GM19395 (cell line): Measurements from ENCODE around the gene USH2A.

Experiments
- ATAC-seq: cut with Tn5 transposase; IDR thresholded peaks from one replicate; pipeline ENCODE4 v1.9.1; 2021; ENCODE audit warnings: mild to moderate bottlenecking, moderate library complexity; ENCODE audit not compliant: unreplicated experiment

The USH2A gene

GRCh38 chr1:216293683-216294082 is 129.6 kb downstream of the USH2A start:
- no peak for ATAC-seq

DNA sequence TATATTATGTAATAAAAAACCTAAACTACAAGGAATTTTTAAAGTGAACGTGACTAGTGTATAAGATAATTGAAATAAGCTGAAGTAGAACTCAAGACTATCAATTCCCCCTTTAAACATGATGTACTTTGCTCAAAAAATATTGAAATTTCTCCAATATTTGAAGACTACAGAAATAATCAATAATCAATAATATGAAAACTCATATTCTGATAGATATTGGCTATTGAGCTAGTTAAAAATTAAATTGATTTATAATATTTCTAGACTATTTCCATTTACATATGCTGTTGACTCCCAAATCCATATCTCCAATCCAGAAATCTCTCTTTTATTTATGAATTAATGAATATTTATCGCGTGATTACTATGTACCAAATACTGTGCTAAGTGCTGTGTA is 133.2 kb downstream of the USH2A start:
- ATAC-seq, result no peak

DNA sequence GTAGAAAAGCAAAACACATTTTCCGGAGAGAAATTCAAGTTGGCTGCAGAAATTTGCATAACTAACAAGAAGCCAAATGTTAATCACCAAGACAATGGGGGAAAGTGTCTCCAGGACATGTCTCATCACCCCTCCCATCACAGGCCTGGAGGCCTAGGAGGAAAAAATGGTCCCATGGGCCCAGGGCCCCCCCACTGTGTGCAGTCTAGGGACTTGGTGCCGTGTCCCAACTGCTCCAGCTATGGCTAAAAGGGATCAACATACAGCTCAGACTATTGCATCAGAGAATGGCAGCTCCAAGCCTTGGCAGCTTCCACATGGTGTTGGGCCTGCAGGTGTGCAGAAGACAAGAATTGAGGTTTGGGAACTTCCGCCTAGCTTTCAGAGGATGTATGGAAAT is 138.2 kb downstream of the USH2A start:
- no peak for ATAC-seq

DNA sequence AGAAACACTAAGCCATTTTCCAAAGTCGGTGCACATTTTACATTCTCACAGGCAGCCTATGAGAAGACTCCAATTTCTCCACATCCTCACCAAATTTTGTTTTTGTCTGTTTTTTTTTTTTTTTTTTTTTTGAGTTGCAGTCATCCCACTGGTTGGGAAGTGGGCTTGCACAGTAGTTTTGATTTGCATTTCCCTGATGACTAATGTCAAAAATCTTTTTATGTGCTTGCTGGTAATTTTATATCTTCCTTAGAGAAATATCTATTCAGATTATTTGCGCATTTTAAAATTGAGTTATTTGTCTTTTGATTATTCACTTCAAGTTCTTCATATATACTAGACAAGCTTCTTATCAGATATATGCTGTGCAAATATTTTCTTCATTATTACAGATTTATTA is 141.5 kb downstream of the USH2A start:
- ATAC-seq, result no peak

- ATAC-seq, result no peak
Measured at GRCh38 chr1:216270086-216270773, 153.0 kb downstream of the USH2A start.

GRCh38 chr1:216261631-216262030 is 161.6 kb downstream of the USH2A start:
- ATAC-seq, result no peak

- ATAC-seq, result no peak
Measured at GRCh38 chr1:216258856-216259255, 164.4 kb downstream of the USH2A start.

GRCh38 chr1:216258386-216258785 is 164.9 kb downstream of the USH2A start:
- ATAC-seq, result no peak

DNA sequence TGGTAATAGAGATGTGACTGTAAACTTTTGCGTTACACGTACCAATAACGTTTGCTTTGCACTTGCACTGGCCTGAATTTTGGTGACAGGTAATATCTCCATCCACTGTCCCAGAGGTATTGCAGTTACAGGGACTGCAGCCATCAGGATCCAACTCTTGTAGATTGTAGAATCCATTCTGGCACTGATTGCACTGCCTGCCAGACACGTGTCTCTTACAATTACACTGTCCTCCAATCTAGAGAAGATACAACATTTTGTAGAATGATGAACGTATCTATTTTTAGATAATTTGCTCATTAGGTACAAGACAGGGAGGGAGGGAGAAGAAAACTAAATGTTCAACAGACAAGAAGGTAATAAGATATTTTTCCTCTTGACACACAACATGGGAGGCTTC is 172.4 kb downstream of the USH2A start:
- no peak for ATAC-seq

DNA sequence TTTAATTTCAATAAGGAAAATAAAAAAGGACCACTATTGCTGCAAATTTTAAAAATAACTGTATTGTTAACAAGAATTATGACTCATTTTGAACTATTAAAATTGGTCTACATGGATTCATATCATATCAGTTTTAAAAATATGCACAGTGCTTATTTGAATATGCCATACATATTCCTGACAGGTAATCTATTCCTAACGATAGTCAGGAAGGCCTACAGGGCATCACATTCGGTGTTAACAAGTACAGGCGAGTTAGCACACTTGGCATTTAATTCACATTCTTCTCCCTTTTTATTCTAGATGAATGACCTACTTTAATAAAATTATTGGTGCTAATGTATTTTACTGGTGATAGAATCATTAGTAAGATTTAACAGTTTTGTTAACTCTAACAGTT is 174.6 kb downstream of the USH2A start:
- ATAC-seq, result no peak

DNA sequence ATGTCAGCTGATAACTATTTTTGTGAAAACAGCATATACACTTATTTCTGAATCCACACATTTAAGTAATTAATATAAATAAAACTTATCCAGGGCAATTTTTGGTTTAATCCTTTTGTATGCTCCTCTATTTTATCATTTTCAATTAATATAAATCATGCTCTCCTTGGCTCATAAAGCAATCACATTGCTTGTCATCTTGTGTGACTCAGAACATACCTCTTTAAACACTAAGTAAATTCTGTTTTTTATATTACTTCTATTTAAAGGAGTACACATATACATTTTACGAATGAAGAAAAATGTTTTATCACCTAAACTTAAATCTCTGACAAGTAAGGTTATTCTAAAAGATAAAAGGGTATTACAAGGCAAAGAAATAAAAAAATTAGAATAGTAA is 175.3 kb downstream of the USH2A start:
- no peak for ATAC-seq

GRCh38 chr1:216246577-216247203 is 176.6 kb downstream of the USH2A start:
- no peak for ATAC-seq

DNA sequence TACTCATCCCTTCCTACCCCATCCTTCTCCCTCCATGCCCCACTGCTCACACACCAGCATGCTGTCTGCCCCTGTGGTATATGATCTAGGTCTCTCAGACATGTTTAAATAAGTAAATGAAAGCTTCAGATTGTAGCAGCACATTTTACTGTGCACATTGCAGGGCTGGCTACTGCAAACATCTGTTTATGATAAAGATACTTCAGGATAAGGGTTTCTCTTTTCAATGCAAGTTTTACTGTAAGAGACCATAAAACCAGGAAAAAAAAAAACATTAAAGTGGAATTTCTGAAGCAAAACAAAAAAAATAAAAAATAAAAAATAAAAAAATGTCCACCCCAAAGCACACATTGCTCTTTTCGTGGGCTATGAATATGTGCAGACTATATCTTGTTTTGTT is 184.4 kb downstream of the USH2A start:
- ATAC-seq, result no peak

DNA sequence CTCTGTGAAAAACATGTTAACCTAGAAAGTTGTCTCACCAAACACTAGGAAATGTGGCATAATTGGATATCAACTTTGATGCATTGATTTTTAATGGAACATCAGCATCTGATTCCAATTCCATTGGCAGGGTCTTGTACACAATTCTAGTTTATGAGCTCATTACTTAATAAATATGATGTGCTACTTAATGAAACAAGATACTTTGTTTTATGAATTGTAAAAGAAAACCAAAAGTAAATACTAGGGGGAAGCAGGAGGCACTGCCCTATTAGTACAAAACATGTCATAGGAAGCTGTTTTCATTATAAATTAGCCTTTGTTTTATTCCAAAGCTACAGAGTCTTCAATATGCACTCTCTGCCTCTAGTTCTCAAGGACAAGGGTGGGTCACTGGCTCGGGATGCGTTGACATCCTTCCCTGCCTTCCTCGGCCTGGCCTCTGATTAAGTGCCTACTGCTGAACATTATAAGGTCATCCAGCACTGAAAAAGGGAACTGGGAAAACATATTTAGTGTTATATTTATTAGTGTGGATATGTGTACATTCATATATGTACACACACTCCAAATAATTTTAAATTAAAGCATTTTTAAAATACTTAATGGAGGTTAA is 185.2 kb downstream of the USH2A start:
- no peak for ATAC-seq

DNA sequence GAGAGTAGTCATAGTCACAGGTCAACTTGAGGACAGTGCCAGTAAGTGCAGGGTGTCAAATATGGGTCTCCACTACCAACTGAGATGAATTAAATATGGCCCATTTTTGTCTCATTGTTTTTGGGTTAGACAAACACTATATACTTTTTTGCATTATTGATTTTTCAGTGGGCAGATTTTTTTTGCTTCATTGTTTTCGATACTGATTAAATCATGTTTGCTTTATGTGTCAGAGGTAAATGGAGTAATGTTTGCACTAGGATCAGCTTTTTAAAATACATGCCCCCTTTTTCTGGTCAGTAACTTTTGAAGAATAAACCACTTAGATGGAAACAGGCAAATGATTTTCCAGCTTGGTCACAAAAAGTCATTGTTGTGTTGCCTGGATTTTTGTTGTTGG is 199.0 kb downstream of the USH2A start:
- no peak for ATAC-seq

- no peak for ATAC-seq
Measured at GRCh38 chr1:216223486-216223885, 199.8 kb downstream of the USH2A start.

DNA sequence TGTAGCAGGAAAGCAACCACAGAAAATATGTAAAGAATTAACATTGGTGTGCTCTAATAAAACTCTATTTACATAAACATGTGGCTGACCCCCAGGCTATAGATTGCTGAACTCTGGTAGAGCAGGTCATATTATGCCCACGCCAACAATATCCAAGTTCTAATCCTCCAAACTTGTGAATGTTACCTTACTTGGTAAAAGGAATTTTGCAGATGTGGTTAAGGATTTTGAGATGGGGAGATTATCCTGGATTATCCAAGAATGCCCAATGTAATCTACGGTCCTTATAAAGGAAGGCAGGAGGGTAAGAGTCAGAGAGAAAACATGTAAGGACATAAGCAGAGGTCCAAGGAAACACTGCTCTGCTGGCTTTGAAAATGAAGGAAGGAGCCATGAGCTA is 201.0 kb downstream of the USH2A start:
- ATAC-seq, result no peak

GRCh38 chr1:216221260-216221700 is 202.0 kb downstream of the USH2A start:
- peak; percentile 100 for ATAC-seq

DNA sequence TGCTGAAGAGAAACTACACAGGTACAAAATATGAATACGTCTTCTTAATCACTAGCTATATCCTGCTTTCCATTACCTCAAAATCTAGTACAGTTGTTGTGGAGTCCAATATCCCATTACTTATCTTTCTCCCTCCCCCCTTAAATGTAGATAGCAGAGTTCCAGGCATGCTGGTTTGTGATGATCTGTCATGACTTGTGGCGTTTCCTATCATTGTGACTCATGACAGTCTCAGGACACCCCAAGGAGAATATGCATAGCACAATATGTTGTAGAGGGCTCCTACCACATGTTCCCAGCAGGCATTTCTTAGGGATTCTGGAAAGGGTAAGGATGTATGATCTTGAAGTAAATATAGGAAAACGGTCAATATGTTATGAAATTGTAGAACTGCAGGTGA is 206.9 kb downstream of the USH2A start:
- ATAC-seq, result no peak

GRCh38 chr1:216215169-216215568 is 208.1 kb downstream of the USH2A start:
- ATAC-seq, result no peak

DNA sequence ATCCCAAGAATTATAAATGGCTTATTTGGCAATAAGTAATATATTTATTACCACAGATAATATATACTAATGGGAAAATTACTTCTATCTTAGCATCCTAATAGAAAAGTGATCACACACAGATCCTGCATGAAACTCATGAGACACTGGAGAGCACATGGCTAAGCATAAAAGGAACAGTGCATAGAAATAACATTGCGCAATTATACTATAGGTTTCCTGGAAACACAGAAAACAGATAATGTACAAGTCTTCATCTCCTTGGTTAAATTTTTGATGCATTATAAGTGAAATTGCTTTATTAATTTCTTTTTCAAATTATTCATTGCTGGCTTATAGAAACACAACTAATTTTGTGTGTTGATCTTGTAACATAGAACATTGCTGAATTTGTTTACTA is 210.4 kb downstream of the USH2A start:
- no peak for ATAC-seq

GRCh38 chr1:216210081-216210480 is 213.2 kb downstream of the USH2A start:
- no peak for ATAC-seq
